IPS DF 4.7 (cell line): ENCODE data around the gene YIPF3.
"Not testable (repeated sequence)": the region's sequence is repeated elsewhere in the genome, so short reads cannot be mapped to it uniquely, and the experiment has no call there.

Experiments
- DNase-seq: peaks from one replicate; pipeline ENCODE4 v3.0.0-alpha.2; 2013; ENCODE audit warnings: low spot score; ENCODE audit errors: extremely low read depth

Gene YIPF3

DNA sequence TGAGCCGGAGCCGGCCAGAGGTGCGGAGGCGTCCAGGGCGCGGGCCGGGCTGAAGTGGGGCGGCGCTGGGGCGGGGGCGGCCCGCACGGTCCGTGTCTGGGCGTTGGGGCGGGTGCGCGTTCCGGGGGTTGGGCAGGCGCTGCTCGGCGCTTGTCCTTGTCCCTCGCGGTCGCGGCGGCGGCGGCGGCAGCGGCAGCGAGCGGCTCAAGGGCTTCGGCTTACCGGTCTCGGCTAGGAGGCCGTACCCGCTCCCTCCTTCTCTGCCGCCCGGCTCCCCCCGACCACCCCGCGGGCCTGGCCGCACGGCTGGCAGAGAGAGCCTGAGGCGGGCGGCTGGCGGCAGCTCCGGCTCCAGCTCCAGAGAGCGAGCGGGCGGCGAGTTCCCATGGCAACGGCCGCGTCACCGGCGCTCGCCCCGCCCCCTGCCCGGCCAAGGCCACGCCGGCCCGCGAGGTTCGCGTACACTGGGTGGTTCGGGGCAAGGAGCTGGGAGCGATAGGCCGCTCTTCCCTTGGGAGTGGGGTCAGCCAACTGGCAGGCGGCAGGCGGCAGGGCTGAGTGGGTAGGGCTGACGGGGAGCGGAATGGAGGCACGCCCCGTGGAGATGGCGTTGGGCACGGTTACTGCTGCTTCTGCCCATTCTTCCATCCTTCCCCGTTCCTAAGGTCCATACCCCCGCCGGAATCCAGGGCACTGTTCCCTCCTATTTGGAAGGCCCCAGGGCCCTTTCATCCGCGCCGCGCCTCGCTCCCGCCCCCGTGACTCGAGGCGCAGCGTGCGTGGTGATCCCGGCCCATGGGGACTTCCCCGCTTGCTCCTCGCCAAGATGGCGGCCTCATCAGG is 6.5 kb downstream of the YIPF3 start, which contains the start of gene LRRC73:
LRRC73 (minus strand) TSS at position 363 of the 843 bp plus-strand sequence. CDS start 561 bp downstream, outside the sequence.
- no peak for DNase-seq

DNA sequence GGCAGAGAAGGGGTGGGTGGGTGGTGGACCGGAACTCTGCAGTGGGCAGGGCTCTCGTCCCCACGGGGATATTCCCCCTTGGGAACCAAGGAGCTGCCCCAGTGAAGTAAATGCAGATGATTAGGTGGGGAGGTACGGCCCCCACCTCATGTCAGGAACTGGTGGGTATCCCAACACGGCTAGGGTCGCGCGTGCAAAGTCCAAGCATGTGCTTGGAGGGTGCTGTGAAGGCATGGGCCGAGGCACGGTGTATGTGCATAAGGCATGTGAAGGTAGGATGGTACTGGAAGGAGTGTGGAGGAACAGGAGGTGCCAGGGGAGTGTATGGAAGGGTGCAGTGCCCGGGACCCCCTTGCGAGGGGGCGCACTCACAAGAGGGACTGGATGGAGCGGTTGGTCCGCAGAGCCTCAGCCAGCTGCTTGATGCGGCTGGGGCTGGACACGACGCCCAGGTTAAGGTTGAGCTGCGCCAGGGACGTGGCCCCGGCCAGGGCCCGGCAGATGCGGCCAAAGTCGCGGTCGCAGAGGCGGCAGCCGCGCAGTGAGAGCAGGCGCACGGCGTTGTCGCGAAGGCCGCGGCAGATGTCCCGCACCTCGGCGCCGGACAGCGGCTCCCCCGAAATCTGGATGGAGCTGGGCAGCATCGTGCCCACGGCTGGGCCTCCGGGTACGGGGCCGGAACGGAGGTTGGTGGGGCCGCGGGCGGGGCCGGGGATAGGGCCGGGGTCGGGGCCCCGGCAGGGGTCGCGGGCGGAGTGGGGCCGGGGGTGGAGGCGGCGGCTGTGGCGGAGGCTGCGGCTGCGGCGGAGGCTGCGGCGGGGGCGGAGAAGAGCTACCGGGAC is 7.4 kb downstream of the YIPF3 start:
- no peak for DNase-seq

DNA sequence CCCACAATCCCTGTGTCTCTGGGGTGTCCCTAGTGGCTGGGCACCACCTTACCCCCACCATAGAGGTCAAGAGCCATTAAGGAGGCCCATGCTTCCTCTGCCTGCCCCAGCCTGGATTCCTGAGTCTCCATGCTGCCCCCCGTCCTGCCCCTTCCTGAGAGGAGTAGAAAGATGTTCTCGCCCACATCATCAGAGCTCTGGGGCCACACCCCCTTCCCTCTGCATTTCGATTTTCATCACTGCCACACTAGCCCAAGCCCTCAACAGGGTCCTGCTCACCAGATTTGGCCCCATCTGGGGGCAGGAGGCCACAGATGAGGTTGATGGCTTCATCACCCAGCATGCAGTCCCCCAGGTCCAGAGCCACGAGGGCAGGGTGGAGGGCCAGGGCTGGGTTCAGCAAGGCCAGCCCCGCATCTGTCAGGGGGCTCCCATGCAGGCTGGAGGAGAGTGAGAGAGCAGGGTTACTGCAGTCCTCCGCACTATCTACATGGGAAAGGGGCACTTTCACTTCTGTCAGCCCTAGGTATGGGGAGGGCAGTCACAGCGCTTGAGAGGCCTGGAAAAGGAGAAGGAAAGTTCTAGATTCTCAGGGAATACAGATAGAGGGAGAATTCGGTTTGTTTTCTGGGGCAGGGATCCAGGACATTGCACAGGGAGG is 8.1 kb downstream of the YIPF3 start:
- DNase-seq = no peak

DNA sequence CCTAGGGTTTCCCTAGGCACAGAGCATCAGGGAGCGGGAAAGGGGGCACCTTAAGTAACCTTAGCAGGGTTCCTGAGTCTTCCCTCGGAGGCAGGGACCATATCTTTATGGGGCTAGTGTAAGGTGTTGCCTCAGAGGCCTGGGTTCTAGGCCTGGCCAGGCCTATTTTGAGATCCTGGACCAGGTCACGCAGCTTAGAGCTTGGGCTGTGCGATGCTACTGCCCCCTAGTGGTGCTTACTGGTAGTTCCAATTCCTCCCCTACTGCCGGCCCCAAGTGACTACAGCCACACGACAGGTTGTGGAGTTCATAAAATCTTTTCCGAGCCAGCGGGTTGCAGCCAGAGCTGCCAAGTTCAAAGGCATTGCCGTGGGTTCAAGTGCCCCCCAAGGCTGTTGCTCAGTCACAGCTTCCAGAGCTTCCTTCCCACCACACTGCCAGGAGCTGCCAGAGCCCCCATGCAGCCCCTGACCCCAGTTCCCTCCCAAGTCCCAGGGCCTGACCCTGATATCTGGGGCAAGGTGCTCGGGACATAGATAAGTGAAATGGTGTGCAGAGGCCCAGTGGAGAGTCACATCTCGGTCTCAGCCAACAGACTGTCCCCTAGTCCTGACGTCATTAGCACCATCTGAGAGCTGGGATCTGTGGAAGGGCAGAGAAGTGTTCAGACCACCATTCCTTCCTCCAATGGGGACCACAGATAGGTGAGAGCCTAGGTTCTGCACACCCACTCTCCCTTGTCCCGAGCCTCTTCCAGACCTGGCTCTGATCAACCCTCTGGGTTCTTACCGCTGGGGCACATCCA is 9.9 kb downstream of the YIPF3 start:
- peak; percentile 83 for DNase-seq

- DNase-seq = no peak
Measured at GRCh38 chr6:43506171-43506570, 10.6 kb downstream of the YIPF3 start.

GRCh38 chr6:43505718-43506117 is 11.0 kb downstream of the YIPF3 start:
- DNase-seq = no peak

- no peak for DNase-seq
Measured at GRCh38 chr6:43504756-43505593, 11.8 kb downstream of the YIPF3 start.

- DNase-seq = no peak
Measured at GRCh38 chr6:43503443-43503842, 13.3 kb downstream of the YIPF3 start.

GRCh38 chr6:43502666-43503065 is 14.1 kb downstream of the YIPF3 start:
- DNase-seq = no peak

DNA sequence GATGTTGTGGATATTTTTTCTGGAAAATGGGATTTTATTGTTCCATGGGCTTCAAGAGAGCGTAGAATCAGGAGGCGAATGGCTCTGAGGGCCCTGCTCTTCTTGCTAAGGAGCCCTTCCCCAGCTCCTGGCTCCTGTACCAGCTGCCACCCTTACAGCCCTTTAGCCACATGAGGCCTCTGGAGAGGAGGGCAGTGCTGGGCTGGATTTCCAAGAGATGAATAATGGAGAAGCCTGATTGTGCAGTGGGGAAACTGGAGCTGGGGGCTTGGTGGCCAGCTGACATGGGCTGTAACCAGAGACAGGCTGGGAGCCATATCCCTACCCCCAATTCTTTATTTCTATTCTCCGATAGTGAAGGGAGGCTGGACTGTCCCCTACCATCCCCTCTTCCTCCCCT is 15.8 kb downstream of the YIPF3 start:
- no peak for DNase-seq

DNA sequence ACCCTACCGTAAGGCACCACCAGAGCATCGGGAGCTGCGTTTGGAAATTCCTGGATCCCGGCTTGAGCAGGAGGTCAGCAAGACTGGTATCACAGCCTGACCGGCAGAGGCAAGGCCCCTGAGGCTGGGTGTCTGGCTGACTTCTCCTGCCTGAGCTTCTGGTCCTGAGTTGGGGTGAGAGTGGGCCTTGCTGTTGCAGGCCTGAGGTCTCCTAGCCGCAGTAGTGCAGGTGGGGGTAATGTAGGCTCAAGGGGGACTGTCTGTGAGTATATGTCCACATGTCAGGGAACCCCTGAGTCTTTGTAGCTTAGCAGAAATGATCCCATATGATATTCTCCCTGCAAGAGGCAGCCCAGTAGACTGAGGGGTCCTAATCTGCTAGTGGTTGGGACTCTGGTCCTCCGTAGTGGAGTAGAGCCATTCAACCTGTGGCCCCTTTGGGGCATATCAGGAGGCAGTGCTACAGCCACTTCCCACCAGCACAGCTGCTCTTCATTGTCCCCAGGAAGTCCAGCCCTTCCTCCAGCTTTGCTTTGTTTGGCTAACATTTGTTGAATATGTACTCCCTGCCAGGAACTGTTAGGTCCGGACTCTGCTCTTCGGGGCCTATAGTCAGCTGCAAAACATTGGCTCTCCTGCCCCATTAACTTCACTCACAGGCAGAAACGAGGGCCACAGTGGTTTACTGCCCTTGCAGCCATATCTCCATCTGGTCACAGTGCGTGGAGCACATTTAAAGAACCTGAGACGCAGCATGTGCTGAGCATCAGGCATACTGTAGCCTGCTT is 17.5 kb downstream of the YIPF3 start:
- no peak for DNase-seq

DNA sequence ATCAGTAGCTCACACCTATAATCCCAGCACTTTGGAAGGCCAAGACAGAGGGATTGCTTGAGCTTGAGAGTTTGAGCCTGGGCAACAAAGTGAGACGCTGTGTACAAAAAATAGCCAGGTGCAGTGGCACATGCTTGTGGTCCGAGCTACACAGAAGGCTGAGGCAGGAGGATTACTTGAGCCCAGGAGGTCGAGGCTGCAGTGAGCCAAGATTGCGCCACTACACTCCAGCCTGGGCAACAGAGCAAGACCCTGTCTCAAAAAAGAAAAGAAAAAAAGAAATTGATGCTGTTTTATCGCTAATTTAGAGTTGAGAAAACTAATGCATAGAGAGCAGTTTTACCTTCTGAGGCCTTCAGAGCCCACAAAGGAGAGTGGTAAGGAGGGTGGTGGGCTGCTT is 18.4 kb downstream of the YIPF3 start:
- DNase-seq = not testable (repeated sequence)

GRCh38 chr6:43497689-43498088 is 19.0 kb downstream of the YIPF3 start:
- DNase-seq = no peak

DNA sequence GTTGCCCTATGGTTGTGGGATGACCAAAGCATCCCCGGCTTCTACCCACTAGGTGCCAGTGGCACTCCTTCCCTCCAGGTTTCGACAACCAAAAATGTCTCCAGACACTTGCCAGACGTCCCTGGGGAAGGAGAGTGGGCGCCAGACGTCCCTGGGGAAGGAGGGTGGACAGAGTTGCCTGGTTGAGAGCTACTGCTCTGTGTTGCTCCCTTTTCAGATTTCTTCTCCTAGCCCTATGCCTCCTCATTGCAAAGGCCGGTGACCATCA is 19.7 kb downstream of the YIPF3 start:
- DNase-seq = no peak

GRCh38 chr6:43496370-43497128 is 20.2 kb downstream of the YIPF3 start:
- DNase-seq = no peak

DNA sequence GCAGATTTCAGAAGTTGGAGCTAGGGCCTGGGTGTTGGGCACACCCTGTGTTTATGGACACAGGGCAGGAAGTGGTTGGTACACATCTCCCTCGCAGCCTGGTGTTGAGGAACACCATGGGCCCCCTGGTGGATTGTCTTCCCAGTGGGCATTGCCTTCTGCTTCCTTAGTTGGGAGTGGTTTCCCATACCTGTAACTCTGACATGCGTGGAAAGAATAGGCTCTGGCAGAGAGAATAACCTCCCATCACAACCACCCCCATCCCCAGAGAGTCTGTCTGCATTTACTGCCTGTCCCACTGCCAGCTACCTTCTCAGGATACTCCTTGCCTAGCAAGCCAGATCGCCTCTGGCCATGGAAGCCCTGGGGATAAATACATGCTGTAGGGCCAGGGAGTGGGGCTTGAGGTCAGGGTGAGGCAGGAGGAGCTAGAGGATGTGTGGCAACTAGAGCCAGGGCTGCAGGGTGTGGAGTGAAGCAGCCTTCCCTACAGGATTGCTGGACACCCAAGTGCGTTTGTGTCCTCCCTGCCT is 21.3 kb downstream of the YIPF3 start:
- no peak for DNase-seq

- no peak for DNase-seq
Measured at GRCh38 chr6:43494766-43495165, 22.0 kb downstream of the YIPF3 start.

- DNase-seq = no peak
Measured at GRCh38 chr6:43494321-43494720, 22.4 kb downstream of the YIPF3 start.

DNA sequence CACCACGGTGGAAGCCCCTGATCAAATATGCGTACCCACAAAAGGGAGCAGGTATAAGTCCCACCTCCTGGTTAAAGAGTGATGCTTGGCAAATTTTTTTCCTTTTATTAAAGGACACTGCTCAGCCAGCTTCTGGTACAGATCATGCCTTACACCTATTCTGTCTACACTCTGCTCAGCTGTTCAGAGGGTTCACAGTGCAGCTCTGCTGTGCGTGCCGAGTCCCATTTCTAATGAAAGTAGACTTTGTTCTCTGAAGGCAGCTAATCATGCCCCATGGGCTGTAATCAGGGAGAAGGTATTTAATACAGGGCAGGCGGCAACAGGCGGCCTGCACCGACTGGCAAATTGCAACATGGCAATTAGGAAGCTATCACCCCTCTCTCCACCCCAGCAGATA is 22.9 kb downstream of the YIPF3 start:
- no peak for DNase-seq
